SK-N-SH treated with all-trans-retinoic acid at 6 μM for 48 hours (cell line): ENCODE data around the gene SLC36A3.

Experiments used
- ATAC-seq: fragments of 200-7000 bp; cut with Tn5 transposase; 3 replicates; pipeline ENCODE4 v1.9.1; 2020; ENCODE audit warnings: mild to moderate bottlenecking, moderate library complexity
- BACH2 ChIP-seq: fragments of 250-450 bp; sonication (Bioruptor Pico); IDR thresholded peaks from 2 replicates; pipeline ENCODE4 v1.9.0; 2021; ENCODE audit warnings: mild to moderate bottlenecking, borderline replicate concordance
- PATZ1 ChIP-seq: fragments of 250-450 bp; sonication (Bioruptor Pico); IDR thresholded peaks from 2 replicates; pipeline ENCODE4 v1.8.0; 2020; ENCODE audit warnings: mild to moderate bottlenecking, moderate library complexity, borderline replicate concordance
- RARB ChIP-seq: fragments of 250-450 bp; sonication (Bioruptor Pico); IDR thresholded peaks from 2 replicates; pipeline ENCODE4 v1.8.0; 2021; ENCODE audit warnings: mild to moderate bottlenecking, moderate library complexity
- TCF4 ChIP-seq: fragments of 250-450 bp; sonication (Bioruptor Pico); IDR thresholded peaks from 2 replicates; pipeline ENCODE4 v1.8.0; 2021; ENCODE audit warnings: mild to moderate bottlenecking, moderate library complexity, borderline replicate concordance
- TSHZ2 ChIP-seq: fragments of 250-450 bp; sonication (Bioruptor Pico); IDR thresholded peaks from 2 replicates; pipeline ENCODE4 v1.5.0; 2020; ENCODE audit warnings: mild to moderate bottlenecking, moderate library complexity
- ZFP3 ChIP-seq: fragments of 250-450 bp; sonication (Bioruptor Pico); IDR thresholded peaks from 2 replicates; pipeline ENCODE4 v1.5.0; 2020; ENCODE audit warnings: mild to moderate bottlenecking, moderate library complexity
- ZFP30 ChIP-seq: fragments of 450-650 bp; formaldehyde crosslinking; IDR thresholded peaks from 2 replicates; pipeline ENCODE4 v1.5.0; 2022; ENCODE audit warnings: mild to moderate bottlenecking, moderate library complexity
- ZNF70 ChIP-seq: fragments of 450-650 bp; formaldehyde crosslinking; IDR thresholded peaks from 2 replicates; pipeline ENCODE4 v1.5.0; 2020; ENCODE audit warnings: mild to moderate bottlenecking, moderate library complexity
- ZNF8 ChIP-seq: fragments of 450-650 bp; formaldehyde crosslinking; IDR thresholded peaks from 2 replicates; pipeline ENCODE4 v1.5.0; 2020; ENCODE audit warnings: mild to moderate bottlenecking, moderate library complexity
- TF ChIP-seq, protein P1 (sequence below): fragments of 250-450 bp; sonication (Bioruptor Pico); IDR thresholded peaks from 2 replicates; pipeline ENCODE4 v1.5.1; 2021; ENCODE audit warnings: mild to moderate bottlenecking, moderate library complexity

The SLC36A3 gene

DNA sequence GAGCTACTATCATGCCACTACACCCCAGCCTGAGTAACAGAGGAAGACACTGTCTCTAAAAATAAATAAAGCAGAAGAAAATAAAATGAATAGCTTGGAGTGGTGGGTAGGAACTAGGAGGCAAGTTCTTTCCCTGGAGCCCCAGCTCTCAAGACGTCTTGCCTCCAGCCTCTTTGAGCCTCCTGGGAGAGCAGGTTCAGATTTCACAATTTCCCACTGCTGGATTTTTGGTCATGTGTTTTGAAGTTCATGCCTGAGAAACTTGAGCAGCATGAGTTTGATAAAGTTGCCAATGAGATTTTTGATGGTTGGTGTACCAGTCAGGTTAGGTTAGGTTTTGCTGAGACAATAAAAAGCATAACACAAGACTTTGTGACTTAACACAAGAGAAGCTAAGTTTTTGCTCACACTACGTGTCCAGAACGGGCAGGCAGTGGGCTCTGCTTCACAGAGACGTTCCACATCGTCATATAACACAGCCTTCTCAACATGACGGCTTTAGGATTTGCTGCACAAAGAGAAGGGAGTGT lies 75.6 kb downstream of the SLC36A3 start:
- TF ChIP-seq TSHZ2 (CRISPR knock-in tag) (no peak), RARB (no peak), ZFP3 (CRISPR knock-in tag) (no peak), BACH2 (CRISPR knock-in tag) (no peak), ZNF70 (CRISPR knock-in tag) (no peak), ZFP30 (CRISPR knock-in tag) (no peak), PATZ1 (CRISPR knock-in tag) (no peak), ZNF8 (CRISPR knock-in tag) (no peak), TCF4 (no peak)
- TF ChIP-seq, protein P1, sequence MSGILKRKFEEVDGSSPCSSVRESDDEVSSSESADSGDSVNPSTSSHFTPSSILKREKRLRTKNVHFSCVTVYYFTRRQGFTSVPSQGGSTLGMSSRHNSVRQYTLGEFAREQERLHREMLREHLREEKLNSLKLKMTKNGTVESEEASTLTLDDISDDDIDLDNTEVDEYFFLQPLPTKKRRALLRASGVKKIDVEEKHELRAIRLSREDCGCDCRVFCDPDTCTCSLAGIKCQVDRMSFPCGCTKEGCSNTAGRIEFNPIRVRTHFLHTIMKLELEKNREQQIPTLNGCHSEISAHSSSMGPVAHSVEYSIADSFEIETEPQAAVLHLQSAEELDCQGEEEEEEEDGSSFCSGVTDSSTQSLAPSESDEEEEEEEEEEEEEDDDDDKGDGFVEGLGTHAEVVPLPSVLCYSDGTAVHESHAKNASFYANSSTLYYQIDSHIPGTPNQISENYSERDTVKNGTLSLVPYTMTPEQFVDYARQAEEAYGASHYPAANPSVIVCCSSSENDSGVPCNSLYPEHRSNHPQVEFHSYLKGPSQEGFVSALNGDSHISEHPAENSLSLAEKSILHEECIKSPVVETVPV = no peak
- no peak for ATAC-seq
